HG03139 (cell line): ENCODE results near the gene GOLIM4.

Source experiments
- ATAC-seq: cut with Tn5 transposase; IDR thresholded peaks from one replicate; pipeline ENCODE4 v1.9.1; 2021; ENCODE audit not compliant: unreplicated experiment

GOLIM4 gene

GRCh38 chr3:168001244-168001643 lies 94.5 kb downstream of the GOLIM4 start:
- ATAC-seq, result no peak

GRCh38 chr3:167998253-167998652 lies 97.5 kb downstream of the GOLIM4 start:
- ATAC-seq, result no peak

GRCh38 chr3:167996514-167996913 lies 99.2 kb downstream of the GOLIM4 start:
- ATAC-seq, result no peak

GRCh38 chr3:167992381-167992780 lies 103.3 kb downstream of the GOLIM4 start:
- ATAC-seq, result no peak

- ATAC-seq, result no peak
Measured at GRCh38 chr3:167991213-167991612, 104.5 kb downstream of the GOLIM4 start.

GRCh38 chr3:167989999-167990398 lies 105.7 kb downstream of the GOLIM4 start:
- no peak for ATAC-seq

GRCh38 chr3:167989066-167989465 lies 106.7 kb downstream of the GOLIM4 start:
- ATAC-seq, result no peak

- no peak for ATAC-seq
Measured at GRCh38 chr3:167983583-167983982, 112.1 kb downstream of the GOLIM4 start.

- ATAC-seq, result no peak
Measured at GRCh38 chr3:167978486-167978885, 117.2 kb downstream of the GOLIM4 start.

GRCh38 chr3:167978071-167978470 lies 117.7 kb downstream of the GOLIM4 start:
- no peak for ATAC-seq

- ATAC-seq, result no peak
Measured at GRCh38 chr3:167976516-167977361, 119.0 kb downstream of the GOLIM4 start.

GRCh38 chr3:167973901-167974300 lies 121.8 kb downstream of the GOLIM4 start:
- no peak for ATAC-seq

GRCh38 chr3:167973046-167973445 lies 122.7 kb downstream of the GOLIM4 start:
- no peak for ATAC-seq

GRCh38 chr3:167972502-167972901 lies 123.2 kb downstream of the GOLIM4 start:
- ATAC-seq, result no peak

- ATAC-seq, result no peak
Measured at GRCh38 chr3:167969548-167969947, 126.2 kb downstream of the GOLIM4 start.

- ATAC-seq, result no peak
Measured at GRCh38 chr3:167967257-167968036, 128.3 kb downstream of the GOLIM4 start.
